Stimulated activated CD8-positive, alpha-beta memory T cell treated with anti-CD3 and anti-CD28 coated beads, Interleukin-4, amount 100 ng/mL, for 4 hours (primary cell): ENCODE results near the gene TBX19.
"Not testable (repeated sequence)": the region's sequence is repeated elsewhere in the genome, so short reads cannot be mapped to it uniquely, and the experiment has no call there.

Source experiments
- DNase-seq, 2 donors: peaks; one replicate each; pipeline ENCODE4 v3.0.0-alpha.2; 2020; ENCODE audit warnings: low read depth in 2 of 2, low spot score in 1 of 2

TBX19 gene

GRCh38 chr1:168354335-168355269, 73.9 kb downstream of the TBX19 start:
- not testable (repeated sequence) for DNase-seq

GRCh38 chr1:168360151-168361021, 79.7 kb downstream of the TBX19 start:
- DNase-seq: peak in 1 of 2 donors; percentile 23

- no peak for DNase-seq
Measured at GRCh38 chr1:168361252-168361651, 80.6 kb downstream of the TBX19 start.

GRCh38 chr1:168362991-168363390, 82.3 kb downstream of the TBX19 start:
- DNase-seq: peak in 1 of 2 donors; percentile 1
